Fibroblast of pulmonary artery (primary cell): Measurements from ENCODE around the gene POLN.

Experiments
- DNase-seq: peaks from one replicate; pipeline ENCODE4 v3.0.0-alpha.2; 2010; ENCODE audit warnings: low read depth
- H3K4me3 ChIP-seq: replicated peaks from 2 replicates; pipeline ENCODE4 v1.5.1; 2011; ENCODE audit warnings: low read depth, mild to moderate bottlenecking, control low read depth, low read length, moderate library complexity
- CTCF ChIP-seq: IDR thresholded peaks from 2 replicates; pipeline ENCODE4 v1.5.1; 2011; ENCODE audit warnings: mild to moderate bottlenecking, control low read depth, low read length, inconsistent platforms; ENCODE audit errors: missing control alignments

POLN gene

GRCh38 chr4:2080429-2081300 is 161.3 kb downstream of the POLN start:
- DNase-seq: no peak
- TF ChIP-seq CTCF: no peak
- no peak overlapping the region for H3K4me3 ChIP-seq

- no peak for DNase-seq
- H3K4me3 ChIP-seq: no peak overlapping the region
- TF ChIP-seq CTCF: no peak
Measured at GRCh38 chr4:2079926-2080325, 162.0 kb downstream of the POLN start.

GRCh38 chr4:2079006-2079405 is 162.9 kb downstream of the POLN start:
- no peak overlapping the region for H3K4me3 ChIP-seq
- TF ChIP-seq CTCF: no peak
- DNase-seq: no peak

- TF ChIP-seq CTCF: no peak
- DNase-seq: no peak
Measured at GRCh38 chr4:2078584-2078983, 163.3 kb downstream of the POLN start.

GRCh38 chr4:2077537-2078460 is 164.1 kb downstream of the POLN start:
- no peak for DNase-seq
- no peak overlapping the region for H3K4me3 ChIP-seq
- no peak for TF ChIP-seq CTCF

More at GRCh38 chr4:2078584-2078983, 163.3 kb downstream of the POLN start:
- H3K4me3 ChIP-seq: no peak overlapping the region

GRCh38 chr4:2076908-2077536 is 164.9 kb downstream of the POLN start:
- H3K4me3 ChIP-seq: no peak overlapping the region
- no peak for TF ChIP-seq CTCF
- no peak for DNase-seq
